ENCODE measurements around the gene FBXO42.
A peak's percentile ranks its signal among the peaks of the same experiment; 100 is the strongest.
"Not testable (repeated sequence)": the region's sequence is repeated elsewhere in the genome, so short reads cannot be mapped to it uniquely, and the experiment has no call there.

FBXO42 gene

GRCh38 chr1:16258591-16259135, 93.6 kb downstream of the FBXO42 start:
- no peak for DNase-seq

- DNase-seq = no peak
Observed at GRCh38 chr1:16257968-16258367, 94.3 kb downstream of the FBXO42 start.

GRCh38 chr1:16257556-16257955, 94.7 kb downstream of the FBXO42 start:
- not testable (repeated sequence) for DNase-seq

GRCh38 chr1:16256478-16256877, 95.8 kb downstream of the FBXO42 start:
- no peak for DNase-seq

GRCh38 chr1:16254263-16254928, 97.9 kb downstream of the FBXO42 start:
- DNase-seq = no peak

GRCh38 chr1:16253332-16253922, 98.9 kb downstream of the FBXO42 start:
- DNase-seq = no peak

GRCh38 chr1:16252912-16253311, 99.4 kb downstream of the FBXO42 start:
- DNase-seq = no peak

GRCh38 chr1:16251381-16251780, 100.9 kb downstream of the FBXO42 start:
- no peak for DNase-seq

- peak; percentile 59 for DNase-seq
Observed at GRCh38 chr1:16250524-16251251, 101.6 kb downstream of the FBXO42 start.

- peak; percentile 31 for DNase-seq
Observed at GRCh38 chr1:16249596-16250241, 102.6 kb downstream of the FBXO42 start.

GRCh38 chr1:16248603-16249516, 103.4 kb downstream of the FBXO42 start:
- peak; percentile 75 for DNase-seq

GRCh38 chr1:16248007-16248436, 104.3 kb downstream of the FBXO42 start:
- DNase-seq = no peak

GRCh38 chr1:16247441-16247840, 104.8 kb downstream of the FBXO42 start:
- no peak for DNase-seq

GRCh38 chr1:16246961-16247360, 105.3 kb downstream of the FBXO42 start:
- DNase-seq = no peak

- not testable (repeated sequence) for DNase-seq
Observed at GRCh38 chr1:16246239-16246638, 106.0 kb downstream of the FBXO42 start.

- DNase-seq = no peak
Observed at GRCh38 chr1:16245476-16246196, 106.6 kb downstream of the FBXO42 start.

GRCh38 chr1:16244650-16245285, 107.5 kb downstream of the FBXO42 start:
- DNase-seq = no peak

GRCh38 chr1:16243936-16244649, 108.2 kb downstream of the FBXO42 start:
- peak; percentile 74 for DNase-seq

GRCh38 chr1:16243215-16243610, 109.1 kb downstream of the FBXO42 start:
- no peak for DNase-seq

GRCh38 chr1:16242556-16243214, 109.6 kb downstream of the FBXO42 start:
- no peak for DNase-seq
